ENCODE measurements around the gene PAX6.

DNA sequence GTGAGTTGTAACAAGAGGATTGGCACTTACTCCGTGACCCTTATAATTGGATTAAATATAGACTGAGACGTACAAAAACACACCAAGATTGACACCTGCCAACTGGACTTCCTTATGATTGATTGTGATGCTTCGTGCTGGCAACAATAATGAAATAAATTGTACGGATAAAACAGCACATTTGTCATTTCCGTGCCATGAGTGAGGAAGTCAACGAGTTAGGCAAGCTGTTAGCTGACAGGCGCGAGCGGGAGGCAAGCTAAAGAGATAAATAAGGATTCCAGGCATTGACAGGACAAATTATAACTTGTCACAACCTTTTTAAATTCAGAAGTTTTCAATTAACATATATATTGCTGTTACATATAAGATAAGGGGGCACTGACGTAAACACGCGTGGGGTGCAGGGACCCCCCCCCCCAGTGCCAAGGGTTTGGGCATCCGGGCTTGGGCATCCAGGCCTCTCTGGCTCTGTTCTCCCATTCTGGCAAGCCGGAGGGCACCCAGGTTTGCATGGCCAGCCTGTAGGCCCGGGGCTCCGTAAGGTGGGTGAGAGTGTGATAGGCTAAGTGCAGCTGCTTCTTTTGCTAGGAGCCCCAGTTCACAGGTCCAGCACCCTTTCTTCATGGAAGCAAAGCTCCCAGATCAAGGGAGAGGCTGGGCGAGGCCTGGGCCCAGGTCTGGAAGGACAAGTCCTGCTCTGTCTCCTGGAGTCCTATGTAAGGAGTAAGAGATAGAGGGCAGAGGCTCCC is 11.2 kb upstream of the PAX6 start:
- no peak for TF ChIP-seq SUZ12 (IDR thresholded peaks at IDR 0.05; ENCODE audit: extremely low read depth, insufficient read depth, insufficient read length)
- no peak for TF ChIP-seq ZNF274 (IDR thresholded peaks at IDR 0.05; ENCODE audit: low read depth, low read length)
- no peak for TF ChIP-seq YY1 (IDR thresholded peaks at IDR 0.05; ENCODE audit: insufficient read depth, insufficient read length)
